Measurements from ENCODE around the gene SLX4IP. TPM values are rescaled to one million over a fixed set of nuclear protein-coding genes. Genes with fewer than 3 reads are reported as not detected.

SLX4IP gene
- total RNA-seq, 1 donor from 2014 or later: 2.8 TPM

DNA sequence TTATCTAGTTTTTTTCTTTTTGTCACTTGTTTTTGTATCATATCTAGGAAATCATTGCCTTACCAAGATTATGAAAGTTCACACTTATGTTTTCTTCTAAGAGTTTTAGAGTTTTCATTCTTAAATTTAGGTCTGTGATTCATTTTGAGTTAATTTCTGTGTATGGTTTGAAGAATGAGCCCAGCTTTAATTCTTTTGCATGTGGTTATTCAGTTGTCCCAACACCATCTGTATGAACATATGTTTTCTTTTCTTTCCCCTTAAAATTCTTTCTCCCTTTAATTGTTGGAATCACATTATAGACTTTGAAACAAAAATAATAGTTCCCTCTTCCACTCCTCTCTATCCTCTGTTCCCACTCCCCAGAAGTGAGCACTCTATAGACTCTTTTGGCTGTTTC, 85.4 kb downstream of the SLX4IP start:
- no peak for DNase-seq (ENCODE audit: low read depth, low spot score)

DNA sequence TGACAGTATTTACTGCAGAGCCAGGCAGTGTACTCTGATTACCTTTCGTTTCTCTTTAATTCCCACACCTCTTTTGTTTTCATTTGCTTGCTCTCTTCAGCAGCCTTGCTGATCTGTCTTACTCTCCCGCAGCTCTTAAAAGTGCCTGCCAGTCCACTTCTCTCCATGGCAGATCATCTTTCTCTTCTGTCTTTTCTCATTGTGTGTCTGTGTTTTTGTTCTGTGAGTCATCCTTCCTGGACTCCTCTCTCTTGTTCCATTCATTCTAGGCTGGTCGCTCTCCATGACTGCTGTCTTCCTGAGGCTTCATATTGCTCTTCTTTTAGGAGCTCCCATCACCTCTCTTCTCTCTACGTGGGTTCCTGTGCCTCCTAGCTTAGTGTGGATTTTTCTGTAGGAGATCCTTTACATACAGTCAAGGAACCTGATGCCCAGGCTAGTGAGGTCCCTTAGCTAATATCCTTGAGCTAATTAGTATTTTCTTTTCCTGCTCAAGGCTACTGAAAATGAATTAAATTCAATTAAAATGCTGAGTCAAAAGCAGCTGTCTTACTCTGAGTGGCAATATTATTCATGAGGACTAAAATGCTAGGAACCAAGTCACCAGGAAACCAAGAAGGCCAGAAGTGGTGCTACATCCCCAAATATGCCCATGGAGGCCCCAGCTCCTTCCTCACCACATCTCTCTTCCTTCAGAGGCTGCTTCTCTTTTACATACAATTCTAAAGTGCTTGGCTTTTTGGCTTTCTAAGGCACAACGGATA, 86.1 kb downstream of the SLX4IP start:
- DNase-seq (ENCODE audit: low read depth, low spot score): no peak

DNA sequence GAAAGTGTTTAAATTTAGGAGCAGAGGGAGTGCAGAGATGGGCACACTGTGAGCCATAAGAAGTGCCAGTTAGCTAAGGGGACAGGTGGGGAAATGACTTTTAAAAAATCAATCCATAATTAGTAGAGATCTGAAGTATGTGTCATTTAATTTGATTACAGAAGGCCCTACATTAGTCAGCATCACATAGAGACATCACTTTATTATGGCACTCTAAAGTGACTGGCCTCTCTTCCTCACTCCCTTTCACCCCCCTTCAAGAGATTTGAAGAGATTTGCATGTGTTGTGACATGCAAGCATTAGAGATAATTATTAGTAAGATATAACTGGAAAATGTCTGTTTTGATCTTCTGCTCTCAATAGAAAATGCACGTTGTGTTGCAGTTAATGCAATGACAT, 86.7 kb downstream of the SLX4IP start:
- no peak for DNase-seq (ENCODE audit: low read depth, low spot score)

DNA sequence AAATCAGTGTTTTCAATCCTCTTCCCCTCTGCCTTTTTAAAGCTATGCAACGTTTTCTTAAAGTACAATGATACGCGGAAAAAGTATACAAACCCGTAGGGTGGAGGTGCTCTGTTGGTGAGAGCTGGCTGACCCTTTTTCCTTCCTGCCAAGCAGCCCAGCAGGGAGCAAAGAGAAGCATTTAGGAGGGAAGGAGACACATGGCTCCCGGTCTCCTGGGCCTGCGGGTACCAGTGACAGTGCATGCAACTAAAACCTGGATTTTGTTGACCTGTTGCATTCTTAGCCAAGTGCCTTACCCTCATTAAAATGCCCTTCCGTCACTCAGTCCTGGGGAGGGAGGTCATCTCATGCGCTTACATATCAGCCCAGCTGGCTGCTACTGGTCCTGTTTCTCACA, 87.2 kb downstream of the SLX4IP start:
- no peak for DNase-seq (ENCODE audit: low read depth, low spot score)

DNA sequence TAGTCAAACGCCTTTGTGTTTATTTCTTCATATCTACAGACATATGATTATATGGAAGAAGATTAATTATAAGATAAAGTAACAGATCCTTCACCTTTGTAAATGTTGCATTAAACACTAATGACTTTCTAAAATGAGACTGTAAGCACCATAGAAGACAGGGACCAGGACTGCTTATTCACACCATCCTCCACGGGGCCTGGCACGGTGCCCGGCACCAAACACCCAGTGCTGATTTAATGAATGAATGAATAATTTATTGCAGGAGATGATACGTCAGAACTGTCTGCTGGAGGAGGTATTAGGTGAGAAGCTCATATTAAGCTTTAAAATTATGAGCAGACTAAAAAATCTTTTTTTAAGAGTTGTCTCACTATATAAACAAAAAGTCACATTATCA, 88.3 kb downstream of the SLX4IP start:
- DNase-seq (ENCODE audit: low read depth, low spot score): no peak

DNA sequence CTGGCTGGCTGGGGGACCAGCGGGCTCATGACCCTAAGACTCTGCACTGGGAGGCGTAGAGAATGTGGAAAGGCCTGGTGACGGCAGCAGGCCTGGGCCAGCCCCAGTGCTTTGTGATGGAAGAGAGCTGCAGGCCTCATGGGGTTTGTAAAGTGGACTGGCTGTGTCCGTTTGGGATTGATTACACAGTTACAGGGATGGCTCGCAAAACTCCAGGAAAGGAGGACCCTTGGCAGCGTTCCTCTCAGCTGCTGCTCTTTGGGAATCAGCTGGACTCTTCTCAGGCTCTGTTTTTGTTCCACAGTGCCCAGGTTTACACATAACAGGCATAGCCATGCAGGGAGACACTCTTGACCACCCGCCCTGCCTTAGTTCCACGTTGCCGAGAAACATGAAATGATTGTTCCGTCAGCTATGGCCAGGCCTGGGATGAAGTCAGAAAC, 89.0 kb downstream of the SLX4IP start:
- no peak for DNase-seq (ENCODE audit: low read depth, low spot score)

DNA sequence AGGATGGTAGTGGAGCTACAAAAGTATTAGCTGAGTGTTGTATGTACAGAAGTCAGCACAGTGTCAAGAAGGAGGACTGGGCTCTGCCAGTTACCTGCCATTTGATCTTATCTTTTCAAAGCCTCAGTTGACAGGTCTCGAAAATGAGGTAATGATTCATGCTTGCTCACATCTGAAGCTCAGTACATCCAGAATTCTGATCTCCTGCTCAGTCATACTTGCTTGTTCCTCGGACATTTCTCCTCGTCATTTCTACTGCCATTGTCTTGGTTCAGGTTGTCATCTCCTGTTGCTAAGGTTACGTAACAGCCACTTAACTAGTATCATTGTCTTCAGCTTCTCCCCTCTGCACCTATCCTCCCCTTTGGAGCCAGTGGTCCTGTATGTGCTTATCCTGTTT, 89.5 kb downstream of the SLX4IP start:
- DNase-seq (ENCODE audit: low read depth, low spot score): no peak

DNA sequence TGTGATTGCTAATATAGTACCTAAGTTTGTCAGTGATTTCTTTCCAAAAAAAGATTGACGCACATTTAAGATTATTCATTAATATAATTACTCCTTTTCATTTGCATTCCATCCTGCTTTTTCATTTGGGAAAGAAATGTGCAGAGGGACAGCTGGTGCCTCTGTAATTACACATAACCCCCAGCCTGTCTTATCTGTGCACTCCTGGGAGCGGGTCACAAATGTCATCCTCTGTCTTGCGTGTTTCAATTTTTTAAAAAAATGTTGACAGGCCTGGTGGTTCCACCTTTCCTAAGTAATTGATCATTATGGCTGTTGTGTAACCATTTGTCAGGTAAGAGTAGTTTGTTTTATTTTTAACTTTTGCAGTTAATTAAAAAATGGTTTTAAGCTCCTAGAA, 92.7 kb downstream of the SLX4IP start:
- no peak for DNase-seq (ENCODE audit: low read depth, low spot score)

DNA sequence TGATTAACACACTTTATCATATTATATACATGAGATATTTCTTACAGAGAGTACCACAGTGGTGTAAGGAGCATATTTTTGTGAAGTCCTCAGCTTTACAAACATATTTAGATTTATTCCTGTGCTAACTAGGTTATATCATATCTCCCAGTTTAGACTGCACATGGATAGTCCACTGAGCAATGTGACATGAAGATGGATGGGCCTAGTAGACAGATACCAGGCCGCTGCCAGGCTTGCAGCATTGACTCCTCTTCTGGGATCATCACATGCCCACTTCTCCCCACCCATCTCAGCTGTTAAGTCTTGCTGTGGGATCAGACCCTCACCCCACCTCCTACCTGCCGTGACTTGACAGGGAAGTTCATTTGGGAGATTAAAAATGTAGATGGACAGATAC, 95.8 kb downstream of the SLX4IP start:
- DNase-seq (ENCODE audit: low read depth, low spot score): no peak

DNA sequence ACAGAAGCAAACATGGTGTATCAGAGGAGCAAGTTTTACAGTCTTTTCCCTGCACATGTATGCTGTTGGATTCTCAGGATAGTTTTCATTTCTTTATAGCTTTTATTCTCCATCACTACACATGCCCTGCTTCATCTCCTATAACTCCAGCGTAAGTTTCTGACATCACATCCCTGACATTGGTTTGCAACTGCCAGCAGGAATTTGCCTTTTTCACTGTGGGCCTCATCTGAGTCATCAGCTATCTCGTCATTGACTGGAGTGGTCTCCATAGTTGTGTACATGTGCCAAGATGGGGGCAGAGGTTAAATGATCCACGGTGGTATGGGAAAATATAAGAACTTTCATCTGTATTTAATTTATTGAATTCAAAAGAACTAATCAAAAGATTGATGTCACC, 96.7 kb downstream of the SLX4IP start:
- no peak for DNase-seq (ENCODE audit: low read depth, low spot score)

DNA sequence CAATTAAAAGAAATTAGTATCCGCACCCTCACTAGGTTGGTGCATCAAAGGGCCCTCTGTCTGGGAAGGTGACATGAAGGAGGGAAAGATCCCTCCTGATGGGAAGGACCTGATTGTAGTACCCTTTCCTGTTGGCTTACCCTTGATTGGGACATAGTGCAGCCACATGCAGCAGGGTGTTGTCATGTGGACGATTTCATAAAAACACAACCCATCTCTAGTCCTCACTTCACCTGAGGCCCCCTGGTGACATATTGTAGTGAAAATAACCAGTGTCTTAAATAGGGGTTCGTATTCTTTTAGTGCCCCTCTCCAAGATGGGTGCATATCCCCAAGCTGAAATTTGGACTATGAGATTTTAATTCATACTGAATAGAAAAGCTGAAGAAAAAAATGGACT, 97.3 kb downstream of the SLX4IP start:
- no peak for DNase-seq (ENCODE audit: low read depth, low spot score)

DNA sequence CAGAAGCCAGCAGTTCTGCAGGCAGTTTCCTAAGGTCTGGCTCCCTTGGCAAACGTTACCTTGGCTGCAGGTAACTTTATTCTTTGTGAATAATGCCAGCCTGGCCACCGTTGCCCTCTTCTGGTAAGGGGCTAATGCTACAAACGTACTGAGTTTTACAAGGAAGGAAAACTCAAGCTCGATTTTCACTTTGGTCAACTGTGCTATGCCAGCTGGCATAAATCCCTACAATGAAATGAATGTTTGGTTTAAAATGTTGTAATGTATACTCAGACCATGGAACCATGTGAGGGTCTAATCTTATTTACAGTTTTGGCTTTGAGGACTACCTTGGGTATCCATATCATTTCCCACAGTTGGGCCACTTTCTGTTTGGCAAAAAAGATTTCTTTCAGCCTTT, 101.4 kb downstream of the SLX4IP start:
- DNase-seq (ENCODE audit: low read depth, low spot score): no peak

DNA sequence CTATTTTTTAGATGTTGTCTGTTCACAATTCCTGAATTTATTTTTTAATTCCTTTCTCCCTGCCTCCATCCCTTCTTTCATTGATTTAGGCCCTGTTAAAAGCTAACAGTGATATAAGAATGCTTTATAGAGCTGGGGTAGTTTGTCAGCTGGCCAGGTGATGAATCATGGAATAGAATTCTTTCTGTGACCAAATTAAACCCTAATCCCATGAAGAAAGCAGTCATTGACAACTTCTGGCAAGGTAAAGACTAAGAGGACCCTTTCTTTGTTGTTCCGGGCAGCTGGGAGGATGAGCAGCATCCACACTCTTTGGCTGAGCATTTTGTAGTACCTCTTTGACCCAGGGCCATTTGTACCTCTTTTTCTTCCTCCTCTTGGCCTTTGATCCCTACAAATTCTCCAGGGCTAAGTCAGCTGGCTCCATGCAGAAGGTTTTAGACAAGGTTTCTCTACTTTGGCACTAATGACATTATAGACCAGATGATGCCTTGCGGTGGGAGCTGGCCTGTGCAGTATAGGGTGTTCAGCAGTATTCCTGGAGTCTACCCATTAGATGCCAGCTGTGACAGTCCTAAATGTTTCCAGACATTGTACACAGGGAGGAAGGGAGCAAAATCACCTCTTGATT, 102.9 kb downstream of the SLX4IP start:
- no peak for DNase-seq (ENCODE audit: low read depth, low spot score)

DNA sequence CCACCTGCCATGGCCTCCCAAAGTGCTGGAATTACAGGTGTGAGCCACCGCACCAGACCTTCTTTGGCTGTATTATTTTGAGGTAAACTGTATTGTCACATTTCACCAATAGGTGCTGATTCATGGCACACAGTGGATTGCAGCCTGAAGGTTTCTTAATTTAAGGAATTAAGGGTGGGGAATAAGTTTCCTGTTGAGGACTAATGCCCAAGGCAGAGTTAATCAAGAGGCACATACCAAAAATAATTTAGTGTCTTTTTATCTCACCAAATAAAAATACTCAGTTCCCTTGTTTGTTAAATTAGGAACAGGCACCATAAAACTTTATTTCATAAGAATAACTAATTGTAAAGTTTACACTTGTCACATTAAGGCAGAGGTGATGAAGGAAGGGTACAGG, 103.7 kb downstream of the SLX4IP start:
- DNase-seq (ENCODE audit: low read depth, low spot score): no peak

DNA sequence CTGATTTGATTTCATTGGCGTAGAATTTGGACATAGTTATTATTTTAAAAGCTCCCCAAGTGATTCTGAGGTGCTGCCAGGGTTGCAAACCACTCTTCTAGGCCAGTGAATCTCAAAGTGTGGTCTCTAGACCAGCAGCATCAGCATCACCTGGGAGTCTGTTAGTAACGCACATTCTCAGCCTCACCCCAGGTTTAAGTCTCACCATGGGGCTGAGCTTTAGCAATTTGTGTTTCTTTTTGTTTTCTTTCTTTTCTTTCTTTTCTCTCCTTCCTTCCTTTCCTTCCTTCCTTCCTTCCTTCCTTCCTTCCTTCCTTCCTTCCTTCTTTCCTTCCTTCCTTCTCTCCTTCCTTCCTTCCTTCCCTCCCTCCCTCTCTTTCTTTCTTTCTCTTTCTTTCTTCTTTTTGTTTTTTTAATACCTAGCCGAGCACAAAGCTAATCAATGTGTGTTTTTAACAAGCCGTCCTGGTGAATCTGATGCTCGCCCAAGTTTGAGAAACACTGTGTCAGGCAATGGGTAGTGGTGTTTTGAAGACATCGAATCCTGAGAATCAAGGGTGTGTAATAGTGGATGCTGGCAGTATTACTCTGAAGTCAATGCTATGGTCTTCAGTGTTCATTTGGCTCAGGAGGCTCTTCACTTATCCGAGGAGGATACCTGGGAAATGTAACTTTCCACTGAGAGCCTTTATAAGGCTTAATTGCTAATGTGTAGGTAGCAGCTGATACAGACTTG, 104.9 kb downstream of the SLX4IP start:
- no peak for DNase-seq (ENCODE audit: low read depth, low spot score)

DNA sequence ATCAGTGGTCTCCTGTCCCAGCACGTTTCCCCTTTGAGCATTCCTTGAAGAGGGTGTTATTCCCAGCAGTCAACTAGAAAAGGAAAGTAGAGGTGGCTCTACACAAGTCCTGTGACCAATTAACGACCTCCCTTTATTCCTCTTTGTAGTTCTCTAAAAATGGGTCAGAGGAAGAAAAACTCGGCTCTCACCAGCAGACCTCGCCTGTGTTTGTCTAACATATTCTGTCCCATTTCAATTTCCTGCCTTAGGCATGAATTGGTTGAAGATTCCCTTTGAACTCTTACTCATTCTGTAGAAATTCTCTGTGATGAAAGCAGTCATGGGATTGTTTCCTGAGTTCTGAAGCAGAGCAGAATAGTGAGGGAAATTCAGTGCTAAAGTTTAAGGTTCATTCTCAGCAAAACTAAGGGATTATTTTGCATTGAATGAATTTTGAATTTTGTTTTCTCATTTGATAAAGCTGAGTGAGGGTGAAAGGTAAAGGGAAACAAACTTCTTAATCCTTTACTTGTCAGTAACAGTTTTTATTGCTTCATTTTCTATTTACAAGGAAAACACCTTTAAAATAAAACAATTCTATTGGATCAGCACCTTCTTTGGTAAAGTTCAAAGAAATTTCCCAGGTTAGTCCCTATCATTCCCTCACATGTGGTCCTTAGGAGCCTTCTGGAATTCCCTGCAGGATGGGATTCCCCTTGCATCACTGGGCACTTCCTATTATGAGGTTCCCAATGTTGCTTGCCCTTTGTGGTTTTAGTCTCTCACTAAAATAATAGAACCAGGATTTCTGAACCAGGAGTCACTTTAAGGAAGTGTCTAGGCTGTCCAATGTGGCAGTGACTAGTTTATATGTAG, 105.8 kb downstream of the SLX4IP start:
- peak; percentile 73 for DNase-seq (ENCODE audit: low read depth, low spot score)

DNA sequence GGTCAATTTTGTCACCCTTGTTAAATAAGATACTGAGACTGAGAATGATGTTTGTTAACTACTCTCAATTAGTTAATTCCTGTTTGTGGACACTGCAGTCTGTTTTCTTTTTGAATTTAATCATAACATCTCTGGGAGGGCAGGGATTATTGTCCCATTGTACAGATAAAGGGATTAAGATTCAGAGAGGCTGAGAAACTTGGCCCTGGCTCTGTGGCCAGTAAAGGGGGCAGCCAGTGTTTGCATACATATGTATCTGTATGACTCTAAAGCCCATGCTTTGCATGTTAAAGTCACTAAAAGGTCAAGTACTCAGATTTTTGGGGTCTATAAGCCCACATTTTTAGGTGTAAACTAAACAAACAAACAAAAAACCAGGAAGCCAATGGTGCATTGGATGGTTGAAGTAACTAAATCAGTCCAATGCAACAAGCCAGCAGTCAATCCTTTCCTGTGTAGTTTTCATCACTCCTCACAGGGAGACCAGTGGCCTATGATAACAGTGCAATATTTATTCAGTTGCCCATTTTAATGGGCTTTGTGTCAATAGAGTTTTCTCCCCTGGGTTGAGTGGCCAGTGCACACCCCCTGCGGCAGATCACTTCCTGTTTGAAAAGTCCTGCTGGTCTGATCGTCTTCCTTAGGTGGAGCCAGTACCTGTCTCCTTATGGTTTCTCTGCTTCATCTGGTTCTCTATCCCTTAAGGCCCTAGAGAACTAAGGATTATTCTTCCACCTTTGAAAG, 106.7 kb downstream of the SLX4IP start:
- DNase-seq (ENCODE audit: low read depth, low spot score): no peak

DNA sequence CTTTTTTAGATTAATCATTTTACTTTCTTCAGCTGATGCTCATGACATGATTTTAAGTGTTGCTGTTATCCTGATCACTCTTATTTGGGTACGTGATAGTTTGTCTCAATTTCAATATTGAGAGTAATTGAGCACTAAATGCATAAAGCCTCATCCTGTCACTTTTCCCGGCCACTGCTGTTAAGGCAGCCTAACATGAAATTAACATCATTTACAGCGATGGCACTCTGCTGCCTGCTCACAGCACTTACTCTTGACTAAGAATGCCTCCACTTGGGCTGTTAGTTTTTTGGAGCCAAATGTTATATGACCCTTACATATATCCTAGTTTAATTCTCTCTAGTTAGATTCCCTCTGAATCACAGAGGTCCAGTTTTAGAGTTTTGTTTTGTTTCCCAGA, 107.3 kb downstream of the SLX4IP start:
- no peak for DNase-seq (ENCODE audit: low read depth, low spot score)

DNA sequence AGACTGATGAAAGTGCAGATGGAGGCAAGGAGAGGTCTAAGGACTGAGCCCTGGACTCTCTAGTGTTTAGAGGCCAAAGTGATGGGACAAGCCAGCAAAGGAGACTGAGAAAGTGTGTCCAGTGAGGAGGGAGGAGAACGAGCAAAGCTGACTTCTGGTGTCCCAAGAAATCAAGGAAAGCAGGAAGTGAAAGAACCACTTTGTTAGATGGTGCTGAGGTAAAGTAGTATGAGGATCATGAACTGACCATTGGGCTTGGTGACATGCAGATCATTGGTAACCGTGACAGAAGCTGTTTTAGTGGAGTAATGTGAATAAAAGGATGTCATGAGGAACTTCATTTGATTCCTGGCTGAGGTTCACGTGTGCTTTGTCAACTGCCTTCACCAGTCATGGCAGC, 108.4 kb downstream of the SLX4IP start:
- DNase-seq (ENCODE audit: low read depth, low spot score): no peak

DNA sequence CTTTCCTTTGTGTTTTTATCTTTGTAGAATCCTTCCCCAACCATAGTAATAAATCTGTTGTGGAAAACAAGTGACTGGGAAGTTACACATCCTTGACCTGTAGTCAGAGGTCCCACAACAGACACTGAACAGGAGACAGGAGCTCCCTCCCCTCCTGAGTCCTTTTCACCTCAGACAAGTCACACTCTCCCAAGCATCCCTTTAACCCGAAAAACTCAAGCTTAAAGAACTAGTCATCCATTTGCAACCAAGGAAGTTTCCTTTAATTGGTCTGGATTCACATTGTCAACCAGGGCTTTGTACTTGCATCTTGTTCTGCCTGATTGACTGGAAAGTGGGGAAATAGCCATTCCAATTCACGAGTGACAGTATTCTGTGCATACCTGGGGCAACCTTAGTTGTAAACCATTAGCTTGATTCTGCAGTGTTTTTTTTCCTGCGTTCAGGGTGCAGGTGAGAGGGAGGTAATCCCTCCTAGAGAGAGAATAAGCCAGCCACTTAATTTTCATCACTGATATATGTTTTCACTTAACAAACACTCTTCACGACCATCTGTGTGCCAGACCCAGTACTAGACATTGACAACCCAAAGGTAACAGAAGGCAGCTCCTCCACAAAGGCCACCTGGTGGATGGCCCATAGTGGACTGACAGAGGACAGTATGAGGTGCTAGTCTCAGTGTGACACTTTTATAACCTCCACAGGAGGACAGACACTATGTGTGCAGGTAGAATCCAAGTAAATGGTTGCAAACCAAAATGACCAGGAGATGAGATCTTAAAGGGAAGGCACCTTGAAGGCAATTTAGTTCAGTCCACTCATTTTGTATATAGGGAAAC, 112.4 kb downstream of the SLX4IP start:
- DNase-seq (ENCODE audit: low read depth, low spot score): peak; percentile 47

Data from pulmonary artery endothelial cell (primary cell).